ENCODE measurements around the gene CACNG1.

CACNG1 gene

DNA sequence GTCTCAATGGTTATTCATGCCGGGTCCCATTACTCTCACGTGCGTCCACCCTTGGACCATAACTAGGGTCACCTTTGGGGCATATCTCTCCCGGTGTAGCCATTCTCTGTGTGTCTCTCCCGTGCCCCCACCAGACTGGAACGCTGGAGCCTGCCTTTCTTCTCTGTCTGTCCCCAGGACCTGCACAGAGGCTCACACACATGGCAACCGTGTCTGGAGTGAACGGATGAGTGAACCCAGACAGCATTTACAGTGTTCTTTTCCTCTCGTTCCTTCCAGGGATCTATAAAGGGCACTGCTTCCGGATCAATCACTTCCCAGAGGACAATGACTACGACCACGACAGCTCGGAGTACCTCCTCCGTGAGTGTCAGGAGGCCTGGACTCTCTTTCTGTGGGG lies 26.4 kb upstream of the CACNG1 start:
- H3K27ac ChIP-seq (replicated peaks): no peak overlapping the region
- TF ChIP-seq SPI1 (IDR thresholded peaks at IDR 0.05; ENCODE audit: borderline replicate concordance, low read depth): no peak
- TF ChIP-seq, protein P1, sequence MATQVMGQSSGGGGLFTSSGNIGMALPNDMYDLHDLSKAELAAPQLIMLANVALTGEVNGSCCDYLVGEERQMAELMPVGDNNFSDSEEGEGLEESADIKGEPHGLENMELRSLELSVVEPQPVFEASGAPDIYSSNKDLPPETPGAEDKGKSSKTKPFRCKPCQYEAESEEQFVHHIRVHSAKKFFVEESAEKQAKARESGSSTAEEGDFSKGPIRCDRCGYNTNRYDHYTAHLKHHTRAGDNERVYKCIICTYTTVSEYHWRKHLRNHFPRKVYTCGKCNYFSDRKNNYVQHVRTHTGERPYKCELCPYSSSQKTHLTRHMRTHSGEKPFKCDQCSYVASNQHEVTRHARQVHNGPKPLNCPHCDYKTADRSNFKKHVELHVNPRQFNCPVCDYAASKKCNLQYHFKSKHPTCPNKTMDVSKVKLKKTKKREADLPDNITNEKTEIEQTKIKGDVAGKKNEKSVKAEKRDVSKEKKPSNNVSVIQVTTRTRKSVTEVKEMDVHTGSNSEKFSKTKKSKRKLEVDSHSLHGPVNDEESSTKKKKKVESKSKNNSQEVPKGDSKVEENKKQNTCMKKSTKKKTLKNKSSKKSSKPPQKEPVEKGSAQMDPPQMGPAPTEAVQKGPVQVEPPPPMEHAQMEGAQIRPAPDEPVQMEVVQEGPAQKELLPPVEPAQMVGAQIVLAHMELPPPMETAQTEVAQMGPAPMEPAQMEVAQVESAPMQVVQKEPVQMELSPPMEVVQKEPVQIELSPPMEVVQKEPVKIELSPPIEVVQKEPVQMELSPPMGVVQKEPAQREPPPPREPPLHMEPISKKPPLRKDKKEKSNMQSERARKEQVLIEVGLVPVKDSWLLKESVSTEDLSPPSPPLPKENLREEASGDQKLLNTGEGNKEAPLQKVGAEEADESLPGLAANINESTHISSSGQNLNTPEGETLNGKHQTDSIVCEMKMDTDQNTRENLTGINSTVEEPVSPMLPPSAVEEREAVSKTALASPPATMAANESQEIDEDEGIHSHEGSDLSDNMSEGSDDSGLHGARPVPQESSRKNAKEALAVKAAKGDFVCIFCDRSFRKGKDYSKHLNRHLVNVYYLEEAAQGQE (IDR thresholded peaks at IDR 0.05; ENCODE audit: insufficient replicate concordance, low read depth): no peak
- TF ChIP-seq, protein P2, sequence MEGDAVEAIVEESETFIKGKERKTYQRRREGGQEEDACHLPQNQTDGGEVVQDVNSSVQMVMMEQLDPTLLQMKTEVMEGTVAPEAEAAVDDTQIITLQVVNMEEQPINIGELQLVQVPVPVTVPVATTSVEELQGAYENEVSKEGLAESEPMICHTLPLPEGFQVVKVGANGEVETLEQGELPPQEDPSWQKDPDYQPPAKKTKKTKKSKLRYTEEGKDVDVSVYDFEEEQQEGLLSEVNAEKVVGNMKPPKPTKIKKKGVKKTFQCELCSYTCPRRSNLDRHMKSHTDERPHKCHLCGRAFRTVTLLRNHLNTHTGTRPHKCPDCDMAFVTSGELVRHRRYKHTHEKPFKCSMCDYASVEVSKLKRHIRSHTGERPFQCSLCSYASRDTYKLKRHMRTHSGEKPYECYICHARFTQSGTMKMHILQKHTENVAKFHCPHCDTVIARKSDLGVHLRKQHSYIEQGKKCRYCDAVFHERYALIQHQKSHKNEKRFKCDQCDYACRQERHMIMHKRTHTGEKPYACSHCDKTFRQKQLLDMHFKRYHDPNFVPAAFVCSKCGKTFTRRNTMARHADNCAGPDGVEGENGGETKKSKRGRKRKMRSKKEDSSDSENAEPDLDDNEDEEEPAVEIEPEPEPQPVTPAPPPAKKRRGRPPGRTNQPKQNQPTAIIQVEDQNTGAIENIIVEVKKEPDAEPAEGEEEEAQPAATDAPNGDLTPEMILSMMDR (IDR thresholded peaks at IDR 0.05; ENCODE audit: insufficient read depth, low read length): no peak
- TF ChIP-seq POLR2AphosphoS5 (IDR thresholded peaks at IDR 0.05; ENCODE audit: low read depth): no peak
- TF ChIP-seq GABPA (IDR thresholded peaks at IDR 0.05; ENCODE audit: low read depth): no peak
- no peaks in the 10 kb centered on the region for H3K27me3 ChIP-seq (ENCODE audit: insufficient read depth, poor library complexity, severe bottlenecking)
- no peak for DNase-seq (ENCODE audit: low read depth in 1 of 2, low spot score in 1 of 2)
- H3K4me3 ChIP-seq (replicated peaks; ENCODE audit: insufficient read depth, low read length): no peak overlapping the region

DNA sequence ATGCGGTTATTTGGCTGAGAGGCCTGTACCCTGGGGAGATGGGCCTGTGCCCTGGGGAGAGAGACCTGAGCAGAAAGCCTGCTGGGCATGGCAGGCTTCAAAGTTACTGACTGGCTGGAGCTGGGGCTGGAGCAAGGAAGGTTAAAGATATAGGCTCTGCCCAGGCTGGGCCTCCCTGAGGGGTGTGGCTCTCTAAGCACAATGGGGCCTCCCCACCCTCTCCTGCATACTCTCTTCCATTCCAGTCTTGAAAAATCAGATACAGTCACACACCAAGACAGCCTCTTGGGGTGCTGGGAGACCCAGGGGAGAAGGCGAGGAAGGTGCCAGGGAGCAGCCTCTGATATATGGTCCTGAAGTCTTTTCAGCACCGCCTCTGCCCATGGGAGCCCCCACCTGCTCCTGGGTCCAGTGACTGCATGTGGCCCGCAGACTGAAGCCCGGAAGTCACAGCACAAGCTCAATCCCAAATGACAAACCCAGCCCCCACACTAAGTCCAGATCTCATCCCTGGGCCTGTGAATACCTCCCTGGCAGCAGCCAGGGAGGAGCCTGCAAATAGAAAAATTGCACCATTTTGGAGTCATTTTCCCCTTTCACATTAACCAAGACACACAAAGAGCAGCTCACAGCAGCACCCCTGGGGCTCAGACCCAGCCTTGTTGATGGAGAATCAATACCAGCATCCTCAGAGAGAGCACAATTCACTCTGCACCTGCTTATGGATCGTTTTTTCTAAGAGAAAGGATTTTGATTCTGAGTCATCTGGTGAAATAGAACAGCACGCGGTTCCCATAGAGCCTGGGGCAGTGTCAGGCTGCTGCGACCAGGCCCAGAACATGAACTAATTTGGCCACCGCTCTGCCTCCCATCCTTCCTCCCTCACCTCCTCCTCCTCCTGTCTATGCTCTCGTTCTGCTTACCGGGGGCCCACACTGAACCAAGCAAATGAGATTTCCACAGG lies 25.6 kb upstream of the CACNG1 start:
- Histone ChIP-seq H3K27ac (replicated peaks) (no peak overlapping the region), H3K27me3 (ENCODE audit: insufficient read depth, poor library complexity, severe bottlenecking) (no peaks in the 10 kb centered on the region), H3K4me3 (replicated peaks; ENCODE audit: insufficient read depth, low read length) (no peak overlapping the region)
- TF ChIP-seq POLR2AphosphoS5 (IDR thresholded peaks at IDR 0.05; ENCODE audit: low read depth): no peak
- TF ChIP-seq, protein P1 (IDR thresholded peaks at IDR 0.05; ENCODE audit: insufficient replicate concordance, low read depth): no peak
- TF ChIP-seq, protein P2 (IDR thresholded peaks at IDR 0.05; ENCODE audit: insufficient read depth, low read length): no peak
- TF ChIP-seq GABPA (IDR thresholded peaks at IDR 0.05; ENCODE audit: low read depth): no peak
- no peak for TF ChIP-seq SPI1 (IDR thresholded peaks at IDR 0.05; ENCODE audit: borderline replicate concordance, low read depth)
- DNase-seq (ENCODE audit: low read depth in 1 of 2, low spot score in 1 of 2): no peak

DNA sequence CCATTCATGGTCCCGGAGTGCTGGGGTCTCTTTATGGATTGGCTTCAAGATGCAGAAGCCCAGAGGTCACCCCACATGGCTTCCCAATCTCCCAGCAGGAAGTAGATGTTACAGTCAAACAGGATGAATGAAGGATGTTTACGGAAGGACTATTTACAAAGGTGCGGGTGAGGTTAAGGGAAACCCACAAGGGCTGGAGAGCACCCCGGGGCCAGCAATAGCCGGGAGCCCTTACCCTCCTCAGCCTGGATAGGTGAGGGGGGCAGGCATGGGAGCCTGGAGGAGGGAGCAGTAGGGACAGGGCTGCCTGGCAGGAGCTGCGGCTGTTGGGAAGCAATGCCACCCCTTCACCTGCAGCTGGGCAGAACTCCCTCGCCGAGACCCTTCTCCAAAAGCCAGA lies 24.5 kb upstream of the CACNG1 start:
- TF ChIP-seq, protein P2 (IDR thresholded peaks at IDR 0.05; ENCODE audit: insufficient read depth, low read length): no peak
- TF ChIP-seq, protein P1 (IDR thresholded peaks at IDR 0.05; ENCODE audit: insufficient replicate concordance, low read depth): no peak
- TF ChIP-seq SPI1 (IDR thresholded peaks at IDR 0.05; ENCODE audit: borderline replicate concordance, low read depth): no peak
- no peak overlapping the region for H3K27ac ChIP-seq (replicated peaks)
- H3K27me3 ChIP-seq (ENCODE audit: insufficient read depth, poor library complexity, severe bottlenecking): no peaks in the 10 kb centered on the region
- no peak for DNase-seq (ENCODE audit: low read depth in 1 of 2, low spot score in 1 of 2)
- no peak overlapping the region for H3K4me3 ChIP-seq (replicated peaks; ENCODE audit: insufficient read depth, low read length)
